ENCODE results near the gene USF3.

GRCh38 chr3:113628316-113628715, 68.1 kb downstream of the USF3 start:
- no peak for TF ChIP-seq CTCF (conservative IDR thresholded peaks at IDR 0.05)
- no peak for TF ChIP-seq ZFX (IDR thresholded peaks at IDR 0.05)

Measured in C4-2B (cell line).